Measurements from ENCODE around the gene UBXN2A. TPM values are rescaled to one million over a fixed set of nuclear protein-coding genes. Genes with fewer than 3 reads are reported as not detected.
"Not testable (repeated sequence)": the region's sequence is repeated elsewhere in the genome, so short reads cannot be mapped to it uniquely, and the experiment has no call there.

The UBXN2A gene
- total RNA-seq, 2 experiments from 2014 or later = 7.6 to 7.7 TPM

GRCh38 chr2:24043133-24043532 is 102.9 kb downstream of the UBXN2A start:
- not testable (repeated sequence) for H3K27me3 Mint-ChIP-seq (ENCODE audit: low read depth); H3K27ac Mint-ChIP-seq; H3K4me3 Mint-ChIP-seq; H3K9me3 Mint-ChIP-seq; DNase-seq
- peaks cover 25% of the 10 kb centered on the region for H3K4me1 Mint-ChIP-seq (ENCODE audit: low read depth)
- CTCF ChIA-PET = interaction anchor here (0.7 to 1.8 kb wide), 2 partner anchors 33 to 218 kb away, joined by 3 to 6 read pairs; partner anchors contain the start of gene SF3B6
- peaks cover 18% of the 10 kb centered on the region for H3K36me3 Mint-ChIP-seq (ENCODE audit: low read depth)
- intact Hi-C loops (cut with micrococcal nuclease) = loop anchor here (10.0 kb wide), 1 partner anchor 452 kb away; the partner anchor contains the start of gene NCOA1

DNA sequence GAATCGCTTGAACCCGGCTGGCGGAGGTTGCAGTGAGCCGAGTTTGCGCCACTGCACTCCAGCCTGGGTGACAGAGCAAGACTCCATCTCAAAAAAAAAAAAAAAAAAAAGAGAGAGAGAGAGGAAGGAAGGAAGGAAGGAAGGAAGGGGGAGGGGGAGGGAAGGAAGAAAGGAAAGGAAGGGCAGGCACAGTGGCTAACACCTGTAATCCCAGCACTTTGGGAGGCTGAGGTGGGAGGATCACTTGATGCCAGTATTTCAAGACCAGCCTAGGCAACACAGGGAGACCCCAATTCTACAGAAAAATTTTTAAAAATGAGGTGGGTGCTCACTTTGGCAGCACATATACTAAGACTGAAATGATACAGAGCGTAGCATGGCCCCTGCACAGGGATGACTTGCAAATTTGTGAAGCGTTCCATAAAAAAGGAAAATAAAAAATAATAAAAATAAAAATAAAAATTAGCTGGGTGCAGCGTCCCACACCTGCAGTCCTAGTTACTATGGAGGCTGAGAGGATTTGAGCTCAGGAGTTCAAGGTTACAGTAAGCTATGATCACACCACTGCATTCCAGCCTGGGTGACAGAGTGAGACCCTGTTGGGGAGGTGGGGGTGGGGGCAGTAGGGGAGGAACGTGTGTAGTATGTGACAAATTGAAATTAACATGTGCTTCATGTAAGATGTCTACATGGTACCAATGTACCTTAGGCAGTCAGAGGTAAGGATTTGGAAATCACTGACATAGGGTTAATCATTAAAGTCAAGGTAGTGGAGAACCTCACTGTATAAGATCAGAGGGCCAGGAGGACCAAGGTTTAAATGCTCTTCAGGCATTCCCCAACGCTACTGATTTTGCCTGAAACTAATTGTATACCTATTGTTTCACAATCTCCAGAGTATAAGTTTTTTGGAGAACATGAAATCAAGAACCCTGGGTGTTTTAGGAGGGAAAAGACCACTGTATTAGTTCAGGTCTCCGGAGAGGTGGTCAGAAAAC is 105.5 kb downstream of the UBXN2A start:
- peak overlapping the region; percentile 56 for H3K4me3 Mint-ChIP-seq
- H3K9me3 Mint-ChIP-seq = no peaks in the 10 kb centered on the region
- no peak for DNase-seq
- peaks cover 4% of the 10 kb centered on the region for H3K36me3 Mint-ChIP-seq (ENCODE audit: low read depth)
- H3K27me3 Mint-ChIP-seq (ENCODE audit: low read depth) = peaks cover 7% of the 10 kb centered on the region
- peaks cover 22% of the 10 kb centered on the region for H3K4me1 Mint-ChIP-seq (ENCODE audit: low read depth)
- intact Hi-C loops (cut with micrococcal nuclease) = loop anchor here (2.0 to 10.0 kb wide), 2 partner anchors 39 to 449 kb away; partner anchors contain the start of genes NCOA1 and TP53I3
- H3K27ac Mint-ChIP-seq = no peak overlapping the region
- CTCF ChIA-PET = interaction anchor here (0.7 kb wide), 1 partner anchor 39 kb away, joined by 4 read pairs; the partner anchor contains the start of gene TP53I3

DNA sequence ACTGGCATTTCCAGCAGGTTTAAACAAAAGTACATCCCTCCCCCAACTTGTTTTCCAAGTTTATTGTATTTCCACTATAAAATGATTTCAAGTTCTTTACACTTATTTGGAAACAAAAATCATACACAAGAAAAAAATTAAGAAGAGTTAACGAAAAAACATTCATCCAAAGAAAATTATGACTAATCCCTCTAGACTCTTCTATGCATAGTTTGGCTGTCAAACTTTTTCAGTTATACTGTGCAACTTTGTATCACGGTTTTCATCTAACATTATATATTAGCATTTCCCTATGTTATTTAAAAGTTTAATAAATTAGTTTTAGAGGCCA is 106.3 kb downstream of the UBXN2A start:
- Mint-ChIP-seq H3K4me3 (peak overlapping the region; percentile 95), H3K9me3 (no peaks in the 10 kb centered on the region), H3K27me3 (ENCODE audit: low read depth) (peaks cover 7% of the 10 kb centered on the region), H3K36me3 (ENCODE audit: low read depth) (peaks cover 4% of the 10 kb centered on the region), H3K27ac (no peak overlapping the region), H3K4me1 (ENCODE audit: low read depth) (peaks cover 22% of the 10 kb centered on the region)
- no peak for DNase-seq
- intact Hi-C loops (cut with micrococcal nuclease) = loop anchor here (2.0 to 10.0 kb wide), 2 partner anchors 38 to 448 kb away; partner anchors contain the start of genes NCOA1 and TP53I3
- CTCF ChIA-PET = interaction anchor here (1.0 to 1.8 kb wide), 3 partner anchors 12 to 121 kb away, joined by 3 to 8 read pairs (median 7); partner anchors contain the start of gene TP53I3

DNA sequence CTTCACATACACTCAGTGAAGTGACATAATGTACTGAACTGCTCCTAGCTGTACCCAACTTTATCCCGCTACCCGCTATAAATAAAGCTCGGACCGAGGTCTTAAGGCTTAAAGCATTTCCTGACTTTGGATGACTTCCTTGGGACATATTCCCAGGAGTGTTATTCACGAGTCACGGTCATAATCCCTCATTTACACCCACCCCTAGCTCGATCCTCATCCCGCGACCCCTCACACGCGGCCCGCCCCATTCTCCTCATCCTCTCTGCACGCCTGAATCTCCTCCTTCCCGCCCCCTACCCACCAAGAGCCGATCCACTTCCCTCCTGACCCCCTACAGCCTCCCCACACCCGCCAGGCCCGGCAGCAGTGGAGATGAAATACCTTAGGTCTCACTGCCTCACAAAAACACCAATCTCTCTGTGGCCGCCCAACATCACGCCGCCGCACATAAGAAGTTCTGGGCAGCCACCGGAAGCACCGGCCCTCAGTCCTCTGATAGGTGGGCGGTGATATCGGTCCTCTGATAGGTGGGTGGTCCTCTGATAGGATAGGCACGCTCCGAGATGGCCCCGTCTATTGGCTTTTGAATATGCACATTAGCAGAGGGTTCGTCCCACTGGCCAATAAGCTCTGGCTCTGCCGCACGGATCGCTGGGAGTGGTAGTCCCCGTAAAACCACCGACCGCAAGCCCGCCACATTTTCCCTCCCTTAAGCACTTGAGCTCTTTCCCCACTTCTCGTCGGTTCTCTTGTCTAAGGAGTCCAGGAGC is 106.9 kb downstream of the UBXN2A start, which contains the start of gene WDCP:
WDCP (minus strand) TSS at position 462 of the 773 bp plus-strand sequence. CDS start 7,897 bp downstream, outside the sequence.
- peaks cover 4% of the 10 kb centered on the region for H3K36me3 Mint-ChIP-seq (ENCODE audit: low read depth)
- CTCF ChIA-PET = interaction anchor here (0.8 to 1.8 kb wide), 5 partner anchors 12 to 122 kb away, joined by 3 to 8 read pairs (median 4); partner anchors contain the start of genes SF3B6 and TP53I3
- H3K27ac Mint-ChIP-seq = peak within 1 kb of the TSS; percentile 80
- peaks cover 7% of the 10 kb centered on the region for H3K27me3 Mint-ChIP-seq (ENCODE audit: low read depth)
- H3K9me3 Mint-ChIP-seq = no peaks in the 10 kb centered on the region
- peak within 1 kb of the TSS; percentile 95 for H3K4me3 Mint-ChIP-seq
- peak; percentile 98 for DNase-seq
- H3K4me1 Mint-ChIP-seq (ENCODE audit: low read depth) = peaks cover 22% of the 10 kb centered on the region
- intact Hi-C loops (cut with micrococcal nuclease) = loop anchor here (1.0 to 10.0 kb wide), 10 partner anchors 18 to 667 kb away; partner anchors contain the start of genes ATAD2B, FAM228B, NCOA1 and PFN4

GRCh38 chr2:24047703-24048033 is 107.4 kb downstream of the UBXN2A start:
- no peaks in the 10 kb centered on the region for H3K9me3 Mint-ChIP-seq
- intact Hi-C loops (cut with micrococcal nuclease) = loop anchor here (1.0 to 10.0 kb wide), 10 partner anchors 18 to 667 kb away; partner anchors contain the start of genes ATAD2B, FAM228B, NCOA1 and PFN4
- peak overlapping the region; percentile 95 for H3K4me3 Mint-ChIP-seq
- CTCF ChIA-PET = interaction anchor here (0.8 to 1.8 kb wide), 4 partner anchors 14 to 122 kb away, joined by 3 to 8 read pairs (median 6); partner anchors contain the start of genes SF3B6 and TP53I3
- DNase-seq = no peak
- H3K27ac Mint-ChIP-seq = no peak overlapping the region
- H3K4me1 Mint-ChIP-seq (ENCODE audit: low read depth) = peaks cover 22% of the 10 kb centered on the region
- peaks cover 7% of the 10 kb centered on the region for H3K27me3 Mint-ChIP-seq (ENCODE audit: low read depth)
- peaks cover 4% of the 10 kb centered on the region for H3K36me3 Mint-ChIP-seq (ENCODE audit: low read depth)

GRCh38 chr2:24048769-24049484 is 108.7 kb downstream of the UBXN2A start:
- H3K27ac Mint-ChIP-seq = no peak overlapping the region
- intact Hi-C loops (cut with micrococcal nuclease) = loop anchor here (10.0 kb wide), 1 partner anchor 446 kb away; the partner anchor contains the start of gene NCOA1
- peaks cover 19% of the 10 kb centered on the region for H3K4me1 Mint-ChIP-seq (ENCODE audit: low read depth)
- peak overlapping the region; percentile 72 for H3K4me3 Mint-ChIP-seq
- CTCF ChIA-PET = interaction anchor here (0.6 to 1.0 kb wide), 3 partner anchors 20 to 61 kb away, joined by 3 to 6 read pairs (median 3); partner anchors contain the start of gene TP53I3
- no peaks in the 10 kb centered on the region for H3K9me3 Mint-ChIP-seq
- no peak for DNase-seq
- peaks cover 2% of the 10 kb centered on the region for H3K36me3 Mint-ChIP-seq (ENCODE audit: low read depth)
- H3K27me3 Mint-ChIP-seq (ENCODE audit: low read depth) = peaks cover 7% of the 10 kb centered on the region

GRCh38 chr2:24049485-24050021 is 109.3 kb downstream of the UBXN2A start, which contains the start of gene FKBP1B:
Gene FKBP1B, plus strand, starts transcription at chr2:24049741. Its CDS starts 109 bp downstream, at chr2:24049850.
- peak; percentile 44 for DNase-seq
- intact Hi-C loops (cut with micrococcal nuclease) = loop anchor here (10.0 kb wide), 1 partner anchor 445 kb away; the partner anchor contains the start of gene NCOA1
- CTCF ChIA-PET = interaction anchor here (0.9 to 1.3 kb wide), 3 partner anchors 11 to 35 kb away, joined by 3 to 5 read pairs (median 3); partner anchors contain the start of gene TP53I3
- peaks cover 7% of the 10 kb centered on the region for H3K27me3 Mint-ChIP-seq (ENCODE audit: low read depth)
- peaks cover 19% of the 10 kb centered on the region for H3K4me1 Mint-ChIP-seq (ENCODE audit: low read depth)
- H3K4me3 Mint-ChIP-seq = peak within 1 kb of the TSS; percentile 72
- H3K9me3 Mint-ChIP-seq = no peaks in the 10 kb centered on the region
- H3K36me3 Mint-ChIP-seq (ENCODE audit: low read depth) = peaks cover 2% of the 10 kb centered on the region
- H3K27ac Mint-ChIP-seq = no peak within 1 kb of the TSS

- intact Hi-C loops (cut with micrococcal nuclease) = no loop called here
- no peak overlapping the region for H3K27ac Mint-ChIP-seq
- H3K27me3 Mint-ChIP-seq (ENCODE audit: low read depth) = peaks cover 7% of the 10 kb centered on the region
- peak overlapping the region; percentile 72 for H3K4me3 Mint-ChIP-seq
- H3K4me1 Mint-ChIP-seq (ENCODE audit: low read depth) = peaks cover 14% of the 10 kb centered on the region
- peaks cover 2% of the 10 kb centered on the region for H3K36me3 Mint-ChIP-seq (ENCODE audit: low read depth)
- CTCF ChIA-PET = interaction anchor here (0.6 to 1.3 kb wide), 3 partner anchors 10 to 226 kb away, joined by 3 to 5 read pairs (median 3); no protein-coding TSS in a partner anchor
- H3K9me3 Mint-ChIP-seq = no peaks in the 10 kb centered on the region
- DNase-seq = no peak
Measured at GRCh38 chr2:24050041-24050979, 110.0 kb downstream of the UBXN2A start.

DNA sequence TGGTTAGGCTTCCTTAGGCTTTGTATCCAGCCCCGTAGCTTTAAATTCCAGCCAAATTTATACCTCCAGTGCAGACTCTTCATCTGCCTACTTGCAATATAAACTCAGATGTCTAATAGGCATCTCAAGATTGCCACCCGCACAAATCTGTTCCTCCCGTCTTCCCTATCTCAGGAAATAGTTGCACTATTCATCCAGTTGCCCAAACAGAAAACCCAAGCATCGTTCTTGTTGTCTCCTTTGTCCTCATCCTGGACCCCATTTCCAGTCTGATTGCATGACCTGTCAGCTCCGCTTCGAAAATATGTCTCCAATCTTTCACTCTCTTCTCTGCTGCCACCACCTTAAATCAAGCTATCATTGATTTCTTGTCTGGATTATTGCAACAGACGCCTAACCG is 111.6 kb downstream of the UBXN2A start:
- no peak overlapping the region for H3K4me3 Mint-ChIP-seq
- intact Hi-C loops (cut with micrococcal nuclease) = no loop called here
- no peaks in the 10 kb centered on the region for H3K9me3 Mint-ChIP-seq
- H3K4me1 Mint-ChIP-seq (ENCODE audit: low read depth) = peaks cover 6% of the 10 kb centered on the region
- peaks cover 7% of the 10 kb centered on the region for H3K27me3 Mint-ChIP-seq (ENCODE audit: low read depth)
- CTCF ChIA-PET = interaction anchor here (0.9 to 1.1 kb wide), 2 partner anchors 9 to 33 kb away, joined by 3 read pairs; partner anchors contain the start of gene TP53I3
- no peak for DNase-seq
- H3K36me3 Mint-ChIP-seq (ENCODE audit: low read depth) = peaks cover 2% of the 10 kb centered on the region
- no peak overlapping the region for H3K27ac Mint-ChIP-seq

DNA sequence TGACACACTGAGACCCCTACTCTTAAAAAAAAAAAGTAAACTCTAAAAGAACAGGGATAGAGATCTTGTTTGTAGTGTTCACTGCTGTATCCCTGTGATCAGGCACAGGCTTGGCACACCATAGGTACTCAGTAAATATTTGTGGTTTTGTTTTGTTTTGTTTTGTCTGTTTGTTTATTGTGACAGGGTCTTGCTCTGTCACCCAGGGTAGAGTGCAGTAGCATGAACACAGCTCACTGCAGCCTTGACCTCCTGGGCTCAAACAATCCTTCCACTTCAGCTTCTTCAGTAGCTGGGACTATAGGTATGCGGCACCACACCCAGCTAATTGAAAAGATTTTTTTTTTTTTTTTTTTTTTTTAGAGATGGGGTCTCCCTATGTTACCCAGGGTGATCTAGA is 112.7 kb downstream of the UBXN2A start:
- CTCF ChIA-PET = interaction anchor here (1.0 to 1.6 kb wide), 2 partner anchors 20 to 31 kb away, joined by 3 to 4 read pairs; partner anchors contain the start of gene TP53I3
- Mint-ChIP-seq H3K4me1 (ENCODE audit: low read depth) (no peaks in the 10 kb centered on the region), H3K27ac (no peak overlapping the region), H3K27me3 (ENCODE audit: low read depth) (peaks cover 4% of the 10 kb centered on the region), H3K36me3 (ENCODE audit: low read depth) (no peaks in the 10 kb centered on the region), H3K9me3 (no peaks in the 10 kb centered on the region), H3K4me3 (no peak overlapping the region)
- intact Hi-C loops (cut with micrococcal nuclease) = no loop called here
- DNase-seq = no peak
